IPS-NIHi7 (cell line): ENCODE results near the gene PCYT2.

Experiments
- DNase-seq: peaks from one replicate; pipeline ENCODE4 v3.0.0; 2012; ENCODE audit warnings: mixed read lengths; ENCODE audit errors: extremely low spot score

The PCYT2 gene

GRCh38 chr17:81871387-81872230 is 39.6 kb downstream of the PCYT2 start:
- DNase-seq, result peak; percentile 95

- DNase-seq, result no peak
These were observed 40.2 kb downstream of the PCYT2 start, which contains the start of gene ARHGDIA for GRCh38 chr17:81870981-81871386. Gene ARHGDIA, minus strand, starts transcription at chr17:81871337. Its CDS starts 1,407 bp downstream, at chr17:81869930.

- no peak for DNase-seq
These were observed 40.8 kb downstream of the PCYT2 start for GRCh38 chr17:81870131-81870980.

GRCh38 chr17:81869221-81870130 is 41.7 kb downstream of the PCYT2 start:
- peak; percentile 77 for DNase-seq

- peak; percentile 50 for DNase-seq
These were observed 42.5 kb downstream of the PCYT2 start for GRCh38 chr17:81868674-81869220.

GRCh38 chr17:81867991-81868673 is 43.1 kb downstream of the PCYT2 start:
- DNase-seq, result no peak

GRCh38 chr17:81867170-81867990 is 43.8 kb downstream of the PCYT2 start:
- DNase-seq, result no peak

GRCh38 chr17:81866440-81867169 is 44.6 kb downstream of the PCYT2 start:
- DNase-seq, result no peak

- no peak for DNase-seq
These were observed 45.3 kb downstream of the PCYT2 start for GRCh38 chr17:81865733-81866439.

- no peak for DNase-seq
These were observed 45.9 kb downstream of the PCYT2 start for GRCh38 chr17:81865358-81865732.

- no peak for DNase-seq
These were observed 47.1 kb downstream of the PCYT2 start for GRCh38 chr17:81863833-81864768.

GRCh38 chr17:81863123-81863675 is 48.0 kb downstream of the PCYT2 start:
- DNase-seq, result no peak

- peak; percentile 100 for DNase-seq
These were observed 50.2 kb downstream of the PCYT2 start for GRCh38 chr17:81860756-81861568.

GRCh38 chr17:81859906-81860755 is 51.1 kb downstream of the PCYT2 start, which contains the start of gene P4HB:
Gene P4HB, minus strand, starts transcription at chr17:81860535. Its CDS starts 64 bp downstream, at chr17:81860471.
- no peak for DNase-seq
